GM18508 (cell line): ENCODE measurements around the gene CCR5AS.

Source experiments
- ATAC-seq: cut with Tn5 transposase; IDR thresholded peaks from one replicate; pipeline ENCODE4 v1.9.1; 2021; ENCODE audit warnings: moderate number of reproducible peaks; ENCODE audit not compliant: insufficient read depth, unreplicated experiment

Gene CCR5AS

GRCh38 chr3:46383211-46383950 is 23.5 kb downstream of the CCR5AS start:
- no peak for ATAC-seq

- ATAC-seq = no peak
Measured at GRCh38 chr3:46381625-46382024, 25.2 kb downstream of the CCR5AS start.

GRCh38 chr3:46380471-46381221 is 26.2 kb downstream of the CCR5AS start:
- no peak for ATAC-seq

- ATAC-seq = no peak
Measured at GRCh38 chr3:46378426-46378942, 28.4 kb downstream of the CCR5AS start.

- no peak for ATAC-seq
Measured at GRCh38 chr3:46375814-46376213, 31.1 kb downstream of the CCR5AS start.

GRCh38 chr3:46375218-46375617 is 31.6 kb downstream of the CCR5AS start:
- no peak for ATAC-seq

- ATAC-seq = no peak
Measured at GRCh38 chr3:46374755-46375154, 32.1 kb downstream of the CCR5AS start.

GRCh38 chr3:46372492-46373359 is 34.1 kb downstream of the CCR5AS start:
- no peak for ATAC-seq

GRCh38 chr3:46371519-46372340 is 35.1 kb downstream of the CCR5AS start:
- ATAC-seq = no peak

- no peak for ATAC-seq
Measured at GRCh38 chr3:46370839-46371518, 35.9 kb downstream of the CCR5AS start, which contains the start of gene CCR5. CCR5 (plus strand) TSS chr3:46370946; CDS start chr3:46372903, 1,957 bp downstream.

- no peak for ATAC-seq
Measured at GRCh38 chr3:46369675-46370132, 37.2 kb downstream of the CCR5AS start.

GRCh38 chr3:46369151-46369550 is 37.7 kb downstream of the CCR5AS start:
- no peak for ATAC-seq

GRCh38 chr3:46368569-46368968 is 38.3 kb downstream of the CCR5AS start:
- no peak for ATAC-seq

GRCh38 chr3:46367811-46368210 is 39.1 kb downstream of the CCR5AS start:
- ATAC-seq = no peak

GRCh38 chr3:46365737-46366524 is 40.9 kb downstream of the CCR5AS start:
- ATAC-seq = no peak

- no peak for ATAC-seq
Measured at GRCh38 chr3:46365041-46365440, 41.8 kb downstream of the CCR5AS start.

GRCh38 chr3:46361408-46362283 is 45.2 kb downstream of the CCR5AS start:
- no peak for ATAC-seq
